Uterus (tissue), 2 donors: Measurements from ENCODE around the gene LMOD2.

Source experiments
- CTCF ChIP-seq, 4 experiments: fragments of 200-600 bp in 2 of 4; fragments of 450-650 bp in 2 of 4; sonication (generic) in 2 of 4; IDR thresholded peaks; one replicate each; pipeline ENCODE4 v1.5.1; 2016 to 2019; ENCODE audit warnings: antibody characterized with exemption in 4 of 4, mild to moderate bottlenecking in 2 of 4, moderate library complexity in 1 of 4
- POLR2A ChIP-seq, 2 donors: fragments of 450-650 bp; IDR thresholded peaks; one replicate each; pipeline ENCODE4 v1.6.1; 2016; ENCODE audit warnings: antibody characterized with exemption in 2 of 2, mild to moderate bottlenecking in 1 of 2, moderate library complexity in 1 of 2

DNA sequence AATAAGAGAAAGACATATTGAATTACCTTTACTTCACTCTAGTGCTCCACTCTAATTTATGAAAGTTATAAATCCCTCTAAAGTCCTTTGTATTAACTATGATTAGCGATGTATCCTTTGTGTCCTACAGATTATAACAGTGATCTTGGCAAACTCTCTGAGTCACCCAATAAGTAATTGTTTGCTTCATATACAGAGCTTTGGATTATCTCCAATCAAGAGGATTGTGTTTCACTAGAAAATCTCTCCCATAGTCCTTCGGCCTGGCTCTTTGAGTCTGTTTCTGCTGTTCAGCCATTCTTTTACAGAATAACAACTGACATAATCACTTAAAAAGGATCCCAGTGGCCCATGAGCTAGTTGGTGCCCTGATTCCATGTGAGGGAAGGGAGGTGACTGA, 9.5 kb downstream of the LMOD2 start:
- TF ChIP-seq CTCF (IDR thresholded peaks at IDR 0.05) (no peak), POLR2A (IDR thresholded peaks at IDR 0.05) (no peak)
